CD4-positive, alpha-beta T cell treated with Interleukin-10 for 1 hour (primary cell): ENCODE measurements around the gene SYT2.
"Not testable (repeated sequence)": the region's sequence is repeated elsewhere in the genome, so short reads cannot be mapped to it uniquely, and the experiment has no call there.

Experiments
- DNase-seq: peaks from one replicate; pipeline ENCODE4 v3.0.0-alpha.2; 2020

Gene SYT2

DNA sequence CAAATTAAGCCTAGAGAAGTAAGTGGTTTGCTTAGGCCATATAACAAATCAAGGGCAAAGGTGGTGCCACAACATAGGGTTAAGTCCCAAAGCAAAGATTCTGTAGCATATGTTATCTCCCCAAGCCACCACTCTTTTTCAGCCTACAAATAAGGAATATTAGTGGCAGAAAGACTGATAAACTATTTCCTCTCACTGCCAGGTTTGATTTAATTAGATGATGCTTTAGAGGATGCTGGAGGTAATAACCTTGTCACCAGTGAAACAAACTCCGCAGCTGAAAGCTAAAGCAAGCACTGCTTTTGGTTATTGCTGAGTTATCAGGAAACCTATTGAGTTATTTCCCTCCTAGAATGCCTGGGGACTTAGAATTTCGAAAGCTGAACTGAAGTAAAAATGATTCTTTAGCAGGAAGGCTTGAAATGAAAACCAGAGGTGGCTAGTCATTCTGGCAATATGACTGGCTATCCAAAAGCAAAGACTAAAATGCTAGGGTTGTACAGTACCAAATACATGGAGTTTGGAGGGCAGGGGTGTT, 145.2 kb downstream of the SYT2 start:
- DNase-seq = no peak

- DNase-seq = no peak
These were observed 146.4 kb downstream of the SYT2 start for GRCh38 chr1:202563818-202564217.

- DNase-seq = no peak
These were observed 147.7 kb downstream of the SYT2 start for GRCh38 chr1:202562444-202563060.

- DNase-seq = no peak
These were observed 148.4 kb downstream of the SYT2 start for GRCh38 chr1:202561726-202562443.

- DNase-seq = no peak
These were observed 149.0 kb downstream of the SYT2 start for GRCh38 chr1:202561240-202561639.

DNA sequence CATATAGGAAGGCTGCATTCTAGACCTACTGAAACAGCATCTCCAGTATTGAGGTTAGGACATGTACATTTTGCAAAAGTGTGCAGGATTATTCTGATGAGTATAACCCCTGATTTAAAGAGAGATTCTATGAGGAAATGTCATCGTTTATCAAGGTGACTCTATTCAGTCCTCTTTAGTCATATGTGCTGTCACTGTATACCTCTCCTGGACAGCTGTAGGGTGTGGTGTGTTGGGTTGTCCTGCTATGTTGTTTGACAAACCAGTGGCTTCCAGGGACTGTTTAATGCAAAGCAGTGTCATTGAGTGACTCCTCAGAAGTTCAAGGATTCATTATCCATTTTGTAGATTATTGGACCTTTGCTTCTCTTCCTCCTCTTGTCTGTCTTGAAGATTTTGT, 152.6 kb downstream of the SYT2 start:
- DNase-seq = not testable (repeated sequence)

GRCh38 chr1:202556037-202556436, 154.2 kb downstream of the SYT2 start:
- not testable (repeated sequence) for DNase-seq

DNA sequence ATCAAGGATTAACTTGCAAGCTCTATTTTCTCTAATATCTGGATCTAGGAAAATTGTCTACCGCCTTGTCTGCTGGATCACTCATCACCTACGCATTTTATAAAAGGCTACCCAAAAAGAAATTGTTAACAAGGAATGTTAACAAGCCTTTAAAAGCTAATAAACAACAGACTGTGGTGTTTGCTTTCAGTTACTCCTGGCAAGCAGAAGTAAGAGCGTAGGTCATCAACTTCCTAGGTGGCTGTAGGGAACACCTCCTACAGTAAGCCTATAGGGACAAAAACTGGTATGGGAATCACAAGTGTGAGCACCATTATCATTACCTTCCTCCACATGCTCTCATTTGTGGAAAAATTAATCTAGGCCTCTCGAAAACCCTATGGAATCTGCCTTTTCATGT, 155.6 kb downstream of the SYT2 start:
- DNase-seq = not testable (repeated sequence)

GRCh38 chr1:202553560-202554038, 156.7 kb downstream of the SYT2 start:
- no peak for DNase-seq

- not testable (repeated sequence) for DNase-seq
These were observed 157.2 kb downstream of the SYT2 start for GRCh38 chr1:202553078-202553477.

DNA sequence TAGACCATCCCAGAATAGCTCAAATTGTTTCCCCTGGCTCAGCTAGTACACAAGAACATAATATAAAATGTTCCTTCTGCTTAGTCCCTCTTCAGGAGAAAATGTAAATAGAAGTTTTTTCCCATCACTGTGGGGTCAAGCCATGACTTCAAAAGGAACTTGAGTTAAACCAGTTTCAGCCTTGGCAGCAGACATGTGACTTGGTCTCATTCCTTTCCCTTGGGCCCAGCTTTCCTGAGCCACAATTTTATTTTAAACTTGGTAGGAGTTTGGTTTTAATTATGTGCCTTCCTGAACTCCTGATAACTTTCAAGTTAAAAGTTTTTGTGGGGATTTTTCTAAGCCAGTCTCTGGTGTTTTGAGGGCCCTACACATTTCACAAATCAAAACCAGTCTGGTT, 157.6 kb downstream of the SYT2 start:
- not testable (repeated sequence) for DNase-seq

- no peak for DNase-seq
These were observed 158.6 kb downstream of the SYT2 start for GRCh38 chr1:202551683-202552082.

DNA sequence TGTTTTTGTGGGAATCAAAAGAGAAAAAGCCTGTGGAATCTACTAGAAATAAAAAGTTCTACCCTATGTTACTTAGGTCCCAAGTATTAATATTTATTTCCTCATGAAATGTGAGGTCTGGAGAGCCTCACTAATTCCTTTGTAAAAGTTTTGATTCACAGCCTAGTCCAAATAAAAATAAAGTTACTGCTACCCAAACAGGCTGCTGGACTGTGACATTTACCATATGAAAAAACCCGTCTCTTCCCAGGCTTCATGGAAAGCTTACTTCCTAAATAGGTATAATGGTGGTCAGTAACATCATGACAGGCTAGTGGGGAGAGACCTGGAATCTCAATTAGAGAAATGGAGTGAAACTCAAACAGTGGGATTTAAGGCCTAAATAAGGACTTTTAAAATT, 160.2 kb downstream of the SYT2 start:
- DNase-seq = not testable (repeated sequence)

- no peak for DNase-seq
These were observed 163.0 kb downstream of the SYT2 start for GRCh38 chr1:202547215-202547614.

DNA sequence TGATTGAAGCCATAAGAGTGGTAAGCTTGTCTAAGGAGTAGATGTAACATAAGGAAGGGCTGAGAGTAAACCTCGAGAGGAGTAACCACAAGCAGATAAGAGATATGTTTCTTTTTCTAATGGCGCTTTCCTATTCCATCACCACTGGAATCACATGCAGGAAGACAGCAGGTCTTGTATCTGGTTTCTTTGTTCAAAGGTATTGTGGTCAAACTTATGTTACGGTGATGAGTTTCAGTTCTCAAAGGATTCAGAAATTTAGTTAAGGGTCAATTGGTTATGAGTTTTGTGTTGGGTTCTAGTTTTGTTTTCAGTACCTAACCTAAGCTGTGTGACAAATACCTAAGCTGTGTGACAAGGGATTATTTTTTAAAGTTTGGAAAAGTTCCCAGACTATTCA, 163.5 kb downstream of the SYT2 start:
- DNase-seq = not testable (repeated sequence)

GRCh38 chr1:202546377-202546776, 163.9 kb downstream of the SYT2 start:
- not testable (repeated sequence) for DNase-seq

DNA sequence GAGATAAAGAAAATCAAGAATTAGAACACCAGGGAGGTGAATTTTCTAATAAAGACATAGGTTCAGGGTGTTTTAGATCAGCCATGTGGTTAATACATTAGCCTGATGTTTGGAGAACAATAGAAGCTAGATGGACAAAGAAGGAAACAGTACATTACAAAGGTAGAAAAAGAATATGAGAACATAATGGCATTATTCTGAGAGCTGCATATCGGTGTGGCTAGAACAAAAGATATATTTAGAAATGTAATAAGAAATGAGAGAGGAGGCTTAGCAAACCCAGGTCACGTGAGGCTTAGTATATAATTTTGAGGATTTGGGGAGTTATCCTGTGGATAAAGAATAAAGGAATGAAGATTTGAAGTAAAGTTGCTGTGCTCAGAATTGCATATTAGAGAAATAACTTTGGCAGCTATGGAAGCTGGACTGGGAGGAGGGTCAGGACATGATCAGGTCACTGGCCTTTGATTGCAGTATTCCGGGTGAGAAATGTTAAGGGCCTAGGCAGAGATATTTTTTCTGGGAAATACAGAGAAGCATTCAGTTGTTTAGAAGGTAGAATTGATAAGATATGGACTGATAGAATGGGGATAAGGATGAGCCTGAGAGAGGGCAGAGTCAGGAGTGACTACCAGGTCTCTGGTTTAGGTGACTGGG, 164.5 kb downstream of the SYT2 start:
- DNase-seq = not testable (repeated sequence)

- DNase-seq = not testable (repeated sequence)
These were observed 165.3 kb downstream of the SYT2 start for GRCh38 chr1:202544766-202545449.

- DNase-seq = not testable (repeated sequence)
These were observed 166.7 kb downstream of the SYT2 start for GRCh38 chr1:202543537-202543936.

- DNase-seq = not testable (repeated sequence)
These were observed 167.8 kb downstream of the SYT2 start for GRCh38 chr1:202542415-202542814.

DNA sequence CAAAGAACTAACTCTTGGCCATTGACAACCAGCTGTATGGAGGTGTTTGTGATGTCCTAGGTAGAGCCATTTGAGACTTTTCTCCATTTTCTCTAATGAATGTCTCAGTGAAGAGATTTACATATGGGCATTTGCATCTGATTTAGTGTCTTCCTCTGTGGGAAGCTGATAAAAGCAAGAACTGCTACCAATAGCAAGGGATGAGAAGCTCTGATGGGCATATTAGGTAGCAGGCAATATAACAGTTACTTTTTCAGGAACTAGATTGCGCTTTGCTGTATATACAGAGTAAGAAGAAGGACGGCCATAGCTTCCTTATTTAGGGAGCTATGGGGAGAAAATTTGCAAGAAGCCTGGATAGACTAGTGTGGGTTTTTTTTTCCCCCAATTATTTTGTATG, 169.4 kb downstream of the SYT2 start:
- DNase-seq = not testable (repeated sequence)
